NT2/D1 (cell line): Measurements from ENCODE around the gene IGHMBP2.
"Not testable (repeated sequence)": the region's sequence is repeated elsewhere in the genome, so short reads cannot be mapped to it uniquely, and the experiment has no call there.

ENCODE experiments used
- DNase-seq: peaks from one replicate; pipeline ENCODE4 v3.0.0-alpha.2; 2011; ENCODE audit warnings: low read depth, low spot score
- H3K27me3 ChIP-seq: 2 replicates; pipeline ENCODE4 v1.6.0; 2011; ENCODE audit warnings: mild to moderate bottlenecking; ENCODE audit not compliant: insufficient read length, insufficient read depth
- H3K36me3 ChIP-seq: 2 replicates; pipeline ENCODE4 v1.6.1; 2011; ENCODE audit warnings: mild to moderate bottlenecking, low read length, mixed read lengths; ENCODE audit not compliant: insufficient read depth, insufficient read length
- H3K4me1 ChIP-seq: 2 replicates; pipeline ENCODE4 v1.5.1; 2011; ENCODE audit not compliant: insufficient read depth, insufficient read length
- H3K4me3 ChIP-seq: 2 replicates; pipeline ENCODE4 v1.5.1; 2011; ENCODE audit warnings: low read depth; ENCODE audit not compliant: insufficient read length
- H3K9ac ChIP-seq: 2 replicates; pipeline ENCODE4 v1.6.0; 2011; ENCODE audit warnings: low read depth; ENCODE audit not compliant: insufficient read length
- H3K9me3 ChIP-seq: 2 replicates; pipeline ENCODE4 v1.5.1; 2011; ENCODE audit warnings: mild to moderate bottlenecking, low read length; ENCODE audit not compliant: insufficient read depth
- SUZ12 ChIP-seq: IDR thresholded peaks from 2 replicates; pipeline ENCODE4 v1.6.1; 2011; ENCODE audit not compliant: insufficient read length, insufficient read depth; ENCODE audit errors: extremely low read depth
- YY1 ChIP-seq: IDR thresholded peaks from 2 replicates; pipeline ENCODE4 v1.6.1; 2011; ENCODE audit not compliant: insufficient read length, insufficient read depth
- ZNF274 ChIP-seq: IDR thresholded peaks from 2 replicates; pipeline ENCODE4 v1.6.1; 2011; ENCODE audit warnings: mild to moderate bottlenecking, low read depth, low read length

Gene IGHMBP2

DNA sequence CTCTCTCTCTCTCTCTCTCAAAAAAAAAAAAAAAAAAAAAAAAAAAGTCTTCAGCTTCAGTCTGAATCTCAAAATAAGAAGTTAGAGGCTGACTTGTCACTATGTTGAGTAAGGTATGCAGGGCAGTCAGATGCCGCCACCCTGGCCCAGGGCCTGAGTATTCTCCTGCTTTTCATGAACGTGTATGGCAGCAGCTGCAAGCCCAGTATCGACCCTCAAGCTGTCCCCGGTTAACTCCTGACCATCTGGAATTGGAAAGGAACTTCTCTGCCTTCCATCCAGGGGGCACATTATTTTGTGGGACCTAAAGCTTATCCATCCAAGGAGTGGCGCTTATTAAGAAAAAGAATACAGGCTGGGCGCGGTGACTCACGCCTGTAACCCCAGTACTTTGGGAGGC is 65.7 kb downstream of the IGHMBP2 start:
- Histone ChIP-seq H3K9ac (no peak overlapping the region), H3K36me3 (no peaks in the 10 kb centered on the region), H3K4me3 (no peak overlapping the region), H3K9me3 (peaks cover 3% of the 10 kb centered on the region; the same call in 1 of the 2 replicates), H3K4me1 (no peaks in the 10 kb centered on the region), H3K27me3 (no peaks in the 10 kb centered on the region)
- TF ChIP-seq ZNF274, result no peak
- TF ChIP-seq YY1, result no peak
- no peak for TF ChIP-seq SUZ12
- no peak for DNase-seq

DNA sequence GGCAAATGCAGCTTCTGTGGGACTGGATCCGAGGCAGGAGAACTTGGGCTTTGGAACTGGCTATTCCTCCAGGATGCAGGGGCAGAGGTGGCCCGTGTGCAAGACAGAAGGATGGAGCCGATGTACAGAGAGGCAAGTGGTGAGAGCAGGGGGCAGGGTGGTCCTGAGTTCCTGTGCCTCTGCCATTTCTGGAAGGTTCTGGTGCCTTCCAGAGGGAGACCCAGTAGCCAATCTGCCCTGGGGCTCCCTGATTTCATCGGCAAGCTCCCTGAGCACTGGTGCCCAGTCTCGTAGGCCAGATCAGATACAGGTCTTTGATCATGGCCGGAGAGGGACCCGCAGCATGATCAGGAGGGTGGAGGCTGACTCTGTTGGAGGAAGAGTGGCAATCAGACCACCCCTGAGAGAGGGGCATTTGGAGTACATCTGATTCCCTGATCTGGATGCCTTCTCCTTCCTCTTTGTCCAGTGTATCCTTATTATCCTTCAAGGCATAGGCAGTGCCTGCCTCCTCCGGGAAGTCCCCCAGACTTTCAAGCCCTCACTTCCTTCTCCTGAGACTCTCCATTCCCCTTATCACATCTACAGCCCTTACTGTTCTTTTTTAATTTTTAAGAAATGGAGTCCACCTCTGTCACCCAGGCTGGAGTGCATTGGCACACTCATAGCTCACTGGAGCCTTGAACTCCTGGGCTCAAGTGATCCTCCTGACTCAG is 67.4 kb downstream of the IGHMBP2 start:
- Histone ChIP-seq H3K9ac (no peak overlapping the region), H3K4me1 (no peaks in the 10 kb centered on the region), H3K4me3 (no peak overlapping the region), H3K27me3 (no peaks in the 10 kb centered on the region), H3K9me3 (peaks cover 10% of the 10 kb centered on the region; the same call in 1 of the 2 replicates), H3K36me3 (no peaks in the 10 kb centered on the region)
- no peak for DNase-seq
- TF ChIP-seq SUZ12, result no peak
- TF ChIP-seq ZNF274, result no peak
- no peak for TF ChIP-seq YY1

DNA sequence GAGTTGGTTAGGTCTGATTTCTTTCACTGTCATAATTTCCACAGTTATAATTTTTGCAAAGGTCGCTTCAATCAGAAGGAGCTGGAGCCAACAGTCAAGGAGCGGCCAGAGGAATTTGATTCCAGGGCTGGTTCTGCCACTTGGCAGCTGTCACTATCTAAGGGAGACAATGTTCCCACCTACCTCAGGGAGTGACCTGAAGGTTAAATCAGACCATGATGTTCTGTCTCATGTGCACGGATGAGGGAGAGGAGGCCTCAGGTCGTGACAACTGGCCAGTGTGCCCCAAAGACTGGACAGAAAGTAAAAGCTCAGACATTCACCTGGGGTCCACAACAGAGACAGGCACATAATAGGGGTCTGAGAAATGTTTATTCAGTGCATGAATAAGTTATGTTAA is 69.5 kb downstream of the IGHMBP2 start:
- no peak for TF ChIP-seq YY1
- TF ChIP-seq SUZ12, result no peak
- TF ChIP-seq ZNF274, result no peak
- no peak for DNase-seq
- peaks cover 10% of the 10 kb centered on the region; the same call in 1 of the 2 replicates for H3K9me3 ChIP-seq

DNA sequence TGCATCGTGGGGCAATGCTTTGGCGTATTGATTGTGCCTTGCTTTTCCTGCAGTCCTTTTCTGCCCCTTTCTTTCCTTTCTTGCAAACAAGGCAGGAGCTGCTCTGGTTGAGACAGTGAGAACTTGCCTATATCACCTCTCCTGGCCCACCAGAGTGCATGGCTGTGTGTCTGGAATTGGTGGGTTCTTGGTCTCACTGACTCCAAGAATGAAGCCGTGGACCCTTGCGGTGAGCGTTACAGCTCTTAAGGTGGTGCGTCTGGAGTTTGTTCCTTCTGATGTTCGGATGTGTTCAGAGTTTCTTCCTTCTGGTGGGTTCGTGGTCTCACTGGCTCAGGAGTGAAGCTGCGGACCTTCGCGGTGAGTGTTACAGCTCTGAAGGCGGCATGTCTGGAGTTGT is 70.0 kb downstream of the IGHMBP2 start:
- not testable (repeated sequence) for DNase-seq, H3K9ac ChIP-seq, H3K4me3 ChIP-seq, H3K4me1 ChIP-seq, H3K27me3 ChIP-seq, H3K36me3 ChIP-seq
- H3K9me3 ChIP-seq, result peaks cover 10% of the 10 kb centered on the region; the same call in 1 of the 2 replicates

More for the DNA sequence above, 69.5 kb downstream of the IGHMBP2 start:
- Histone ChIP-seq H3K27me3 (no peaks in the 10 kb centered on the region), H3K9ac (no peak overlapping the region), H3K4me1 (no peaks in the 10 kb centered on the region), H3K36me3 (no peaks in the 10 kb centered on the region), H3K4me3 (no peak overlapping the region)

DNA sequence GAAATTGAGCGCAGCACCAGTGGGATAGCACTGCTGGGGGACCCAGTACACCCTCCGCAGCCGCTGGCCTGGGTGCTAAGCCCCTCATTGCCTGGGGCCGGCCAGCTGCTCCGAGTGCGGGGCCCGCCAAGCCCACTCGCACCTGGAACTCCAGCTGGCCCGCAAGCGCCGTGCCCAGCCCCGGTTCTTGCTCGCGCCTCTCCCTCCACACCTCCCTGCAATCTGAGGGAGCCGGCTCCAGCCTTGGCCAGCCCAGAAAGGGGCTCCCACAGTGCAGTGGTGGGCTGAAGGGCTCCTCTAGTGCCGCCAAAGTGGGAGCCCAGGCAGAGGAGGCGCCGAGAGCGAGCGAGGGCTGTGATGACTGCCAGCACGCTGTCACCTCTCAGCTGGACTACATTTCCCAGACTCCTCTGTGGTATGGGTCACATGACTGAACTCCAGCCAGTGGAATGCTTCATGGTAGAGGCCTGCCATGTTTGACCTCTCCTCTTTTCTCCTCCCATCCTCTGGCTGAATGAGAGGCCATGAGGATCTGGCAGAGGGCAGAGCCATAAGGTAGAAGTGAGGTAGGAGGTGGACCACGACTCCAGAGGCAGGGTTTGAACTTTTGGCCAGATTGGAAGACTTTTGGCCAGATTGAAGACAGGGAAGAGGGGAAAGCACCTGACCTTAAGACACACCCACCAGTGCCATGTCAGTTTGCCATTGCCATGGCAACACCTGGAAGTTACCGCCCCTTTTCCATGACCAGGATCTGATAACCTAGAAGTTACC is 70.9 kb downstream of the IGHMBP2 start:
- Histone ChIP-seq H3K9ac (no peak overlapping the region), H3K36me3 (no peaks in the 10 kb centered on the region), H3K4me1 (peaks cover 5% of the 10 kb centered on the region), H3K27me3 (no peaks in the 10 kb centered on the region), H3K9me3 (peaks cover 10% of the 10 kb centered on the region; the same call in 1 of the 2 replicates), H3K4me3 (no peak overlapping the region)
- TF ChIP-seq SUZ12, result no peak
- TF ChIP-seq ZNF274, result no peak
- TF ChIP-seq YY1, result no peak
- peak; percentile 36 for DNase-seq

DNA sequence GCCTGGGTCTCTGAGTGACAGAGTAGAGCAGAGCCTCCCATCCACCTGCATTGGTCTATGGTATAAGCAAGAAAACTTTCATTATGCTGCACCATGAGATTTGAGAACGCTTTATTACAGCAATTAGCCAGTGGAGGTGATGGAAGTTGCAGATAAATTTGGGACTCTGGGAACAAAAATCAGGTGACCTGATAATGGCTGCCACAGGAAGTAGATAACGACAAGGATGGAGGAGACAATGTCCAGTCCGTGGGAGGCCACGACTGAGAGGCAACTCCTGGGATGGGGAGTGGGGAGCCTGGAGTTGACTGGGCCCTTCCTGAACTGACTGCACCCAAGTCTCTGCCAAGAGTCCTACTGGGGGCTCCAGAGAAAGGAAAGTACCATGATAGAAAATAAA is 72.4 kb downstream of the IGHMBP2 start:
- Histone ChIP-seq H3K4me3 (no peak overlapping the region), H3K4me1 (peaks cover 5% of the 10 kb centered on the region), H3K9ac (no peak overlapping the region), H3K27me3 (no peaks in the 10 kb centered on the region), H3K36me3 (no peaks in the 10 kb centered on the region), H3K9me3 (peaks cover 10% of the 10 kb centered on the region; the same call in 1 of the 2 replicates)
- TF ChIP-seq YY1 (no peak), SUZ12 (no peak), ZNF274 (no peak)
- DNase-seq, result no peak

DNA sequence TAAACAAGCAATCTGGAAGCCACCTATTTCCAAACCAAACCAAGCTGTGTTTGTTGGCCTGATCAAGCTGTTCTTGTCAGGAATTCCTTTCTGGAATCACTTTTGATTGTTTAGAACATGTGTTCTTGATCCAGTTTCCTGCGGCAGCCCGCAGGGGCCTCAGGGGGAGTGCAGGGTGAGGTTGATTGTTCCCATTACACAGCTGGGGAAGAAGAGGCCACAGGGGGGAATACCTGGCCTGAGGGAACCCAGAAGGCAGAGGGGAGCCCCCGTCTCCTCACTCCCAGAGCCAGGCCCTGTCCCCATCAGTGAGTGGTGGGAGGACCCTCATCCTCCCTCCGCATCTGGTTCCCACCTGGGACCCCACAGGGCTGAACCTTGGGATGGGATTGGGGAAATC is 72.9 kb downstream of the IGHMBP2 start:
- H3K4me3 ChIP-seq, result no peak overlapping the region
- H3K9me3 ChIP-seq, result peaks cover 10% of the 10 kb centered on the region; the same call in 1 of the 2 replicates
- H3K36me3 ChIP-seq, result no peaks in the 10 kb centered on the region
- no peak overlapping the region for H3K9ac ChIP-seq
- no peak for TF ChIP-seq YY1
- no peak for TF ChIP-seq ZNF274
- TF ChIP-seq SUZ12, result no peak
- H3K4me1 ChIP-seq, result peaks cover 5% of the 10 kb centered on the region
- DNase-seq, result no peak
- no peaks in the 10 kb centered on the region for H3K27me3 ChIP-seq
